Stomach (tissue), 9 donors: ENCODE results near the gene WFS1. TPM values are rescaled to one million over a fixed set of nuclear protein-coding genes. Genes with fewer than 3 reads are reported as not detected.

ENCODE experiments used
- DNase-seq, 2 donors: peaks; one replicate each; pipeline versions ENCODE4 v3.0.0 to v3.0.0-alpha.2; 2013 to 2019
- H3K27ac ChIP-seq, 5 donors: fragments of 200-600 bp in 4 of 5; sonication (generic) in 4 of 5; one replicate each; pipeline ENCODE4 v1.5.1; 2013 to 2019; ENCODE audit warnings: mild to moderate bottlenecking in 1 of 5, moderate library complexity in 1 of 5
- H3K27me3 ChIP-seq, 3 donors: fragments of 200-600 bp; sonication (generic); one replicate each; pipeline ENCODE4 v1.5.1; 2017 to 2019; ENCODE audit warnings: mixed run types in 1 of 3
- H3K36me3 ChIP-seq, 4 donors: fragments of 200-600 bp; sonication (generic); 1 replicate in 3 of 4; 2 replicates in 1 of 4; pipeline ENCODE4 v1.5.1; 2016 to 2019
- H3K4me1 ChIP-seq, 4 donors: fragments of 200-600 bp; sonication (generic); one replicate each; pipeline ENCODE4 v1.5.1; 2016 to 2019
- H3K4me3 ChIP-seq, 4 donors: fragments of 200-600 bp; sonication (generic) in 3 of 4; one replicate each; pipeline ENCODE4 v1.5.1; 2016 to 2019; ENCODE audit warnings: mild to moderate bottlenecking in 1 of 4
- H3K9me3 ChIP-seq, 4 donors: fragments of 200-600 bp; sonication (generic); one replicate each; pipeline ENCODE4 v1.5.1; 2016 to 2019
- EP300 ChIP-seq: sonication (generic); formaldehyde crosslinking; IDR thresholded peaks from one replicate; pipeline ENCODE4 v1.6.1; 2017; ENCODE audit warnings: antibody characterized with exemption
- POLR2A ChIP-seq, 4 donors: fragments of 450-650 bp; IDR thresholded peaks; one replicate each; pipeline ENCODE4 v1.6.1; 2016; ENCODE audit warnings: antibody characterized with exemption in 4 of 4, control low read depth in 2 of 4, mild to moderate bottlenecking in 1 of 4, moderate library complexity in 1 of 4
- POLR2AphosphoS5 ChIP-seq, 3 donors: sonication (generic); formaldehyde crosslinking; IDR thresholded peaks; one replicate each; pipeline ENCODE4 v1.6.1; 2016; ENCODE audit warnings: antibody characterized with exemption in 3 of 3
- WGBS, 5 donors: extraction: QIAGEN DNeasy Blood & Tissue Kit in 3 of 5; methylation state at CpG; one replicate each; pipeline versions ENCODE4 v1.1.5 to v1.1.7; 2013 to 2018; 5-methylcytosine and 5-hydroxymethylcytosine counted together
- intact Hi-C: fragments of 100-400 bp; cut with DNase I; formaldehyde crosslinking; loops from one replicate; pipeline ENCODE4 v1.15.1; 2023; ENCODE audit warnings: low total_unique reads
- polyA plus RNA-seq, 3 donors: library from polyadenylated mRNA; stranded (reverse); fragments of 200-250 nt; gene quantifications; one replicate each; pipeline ENCODE4 v1.2.3, GENCODE V29; 2013
- total RNA-seq, 5 donors: library from RNA; depleted of rRNA; stranded (reverse); fragments of >200 nt; gene quantifications; one replicate each; pipeline versions ENCODE4 v1.1.0 to v1.2.3, GENCODE V29; 2014 to 2016
- TF ChIP-seq, protein P1 (sequence below), 7 experiments: fragments of 450-650 bp in 4 of 7; fragments of 200-600 bp in 3 of 7; sonication (generic) in 3 of 7; IDR thresholded peaks; one replicate each; pipeline ENCODE4 v1.5.1; 2016 to 2019; ENCODE audit warnings: antibody characterized with exemption in 7 of 7, control low read depth in 2 of 7, mild to moderate bottlenecking in 1 of 7
- donor health status: healthy with polysubstance abuse.
- donor health status: Bipolar disorder and iron deficiency.
- donor health status: healthy.

WFS1 gene
- total and polyA plus RNA-seq, 8 donors = 4.1 to 60.7 (median 15.1) TPM

DNA sequence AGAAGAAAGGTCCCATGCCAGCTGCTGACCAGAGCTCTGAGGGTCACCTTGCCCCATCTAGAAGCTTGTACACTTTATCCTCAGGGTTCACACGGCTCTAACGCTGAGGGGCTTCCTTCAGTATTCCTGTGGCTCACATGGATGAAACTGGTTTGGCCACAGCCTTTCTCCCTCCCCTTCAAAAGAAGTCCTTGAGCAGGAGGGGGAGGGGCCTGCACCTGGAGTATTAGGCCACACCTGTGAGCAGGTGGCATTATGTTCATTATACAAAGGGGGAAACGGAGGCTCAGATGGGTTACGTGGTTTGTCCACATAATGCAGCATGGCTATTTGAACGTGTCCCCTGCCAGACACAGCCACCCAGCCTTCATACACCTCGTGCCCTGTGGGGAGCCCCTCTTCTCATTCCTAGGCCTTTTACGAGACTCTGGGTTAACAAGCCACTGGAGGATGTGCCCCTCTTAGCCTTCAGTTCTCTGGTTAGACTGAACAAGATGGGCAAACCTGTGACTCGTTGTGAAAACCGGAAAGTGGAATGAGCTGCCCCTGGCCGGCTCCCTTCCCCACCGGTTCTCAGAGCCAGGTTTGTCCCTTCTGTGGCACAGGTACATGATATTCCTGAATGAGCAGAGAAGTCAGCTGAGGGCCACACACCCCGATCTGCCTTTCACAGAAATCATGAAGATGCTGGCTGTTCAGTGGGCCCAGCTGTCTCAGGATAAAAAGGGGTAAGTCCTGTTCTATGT, 42.1 kb upstream of the WFS1 start:
- peak in 1 of 2 donors; percentile 17 for DNase-seq
- Histone ChIP-seq H3K4me3 (no peak overlapping the region), H3K27me3 (peaks cover 0 to 49% (median 10%) of the 10 kb centered on the region in 3 donors), H3K27ac (no peak overlapping the region), H3K4me1 (no peaks in the 10 kb centered on the region), H3K36me3 (no peaks in the 10 kb centered on the region), H3K9me3 (peaks cover 0 to 4% (median 2%) of the 10 kb centered on the region in 4 donors)
- WGBS, 5 donors = 65 to 75% (median 72%) methylated on average over 10 to 12 of the region's 12 CpGs
- intact Hi-C loops = no loop called here
- no peak for TF ChIP-seq POLR2AphosphoS5 (IDR thresholded peaks at IDR 0.05)
- no peak for TF ChIP-seq EP300
- no peak for TF ChIP-seq POLR2A (IDR thresholded peaks at IDR 0.05)
- TF ChIP-seq, protein P1, sequence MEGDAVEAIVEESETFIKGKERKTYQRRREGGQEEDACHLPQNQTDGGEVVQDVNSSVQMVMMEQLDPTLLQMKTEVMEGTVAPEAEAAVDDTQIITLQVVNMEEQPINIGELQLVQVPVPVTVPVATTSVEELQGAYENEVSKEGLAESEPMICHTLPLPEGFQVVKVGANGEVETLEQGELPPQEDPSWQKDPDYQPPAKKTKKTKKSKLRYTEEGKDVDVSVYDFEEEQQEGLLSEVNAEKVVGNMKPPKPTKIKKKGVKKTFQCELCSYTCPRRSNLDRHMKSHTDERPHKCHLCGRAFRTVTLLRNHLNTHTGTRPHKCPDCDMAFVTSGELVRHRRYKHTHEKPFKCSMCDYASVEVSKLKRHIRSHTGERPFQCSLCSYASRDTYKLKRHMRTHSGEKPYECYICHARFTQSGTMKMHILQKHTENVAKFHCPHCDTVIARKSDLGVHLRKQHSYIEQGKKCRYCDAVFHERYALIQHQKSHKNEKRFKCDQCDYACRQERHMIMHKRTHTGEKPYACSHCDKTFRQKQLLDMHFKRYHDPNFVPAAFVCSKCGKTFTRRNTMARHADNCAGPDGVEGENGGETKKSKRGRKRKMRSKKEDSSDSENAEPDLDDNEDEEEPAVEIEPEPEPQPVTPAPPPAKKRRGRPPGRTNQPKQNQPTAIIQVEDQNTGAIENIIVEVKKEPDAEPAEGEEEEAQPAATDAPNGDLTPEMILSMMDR (IDR thresholded peaks at IDR 0.05) = no peak

DNA sequence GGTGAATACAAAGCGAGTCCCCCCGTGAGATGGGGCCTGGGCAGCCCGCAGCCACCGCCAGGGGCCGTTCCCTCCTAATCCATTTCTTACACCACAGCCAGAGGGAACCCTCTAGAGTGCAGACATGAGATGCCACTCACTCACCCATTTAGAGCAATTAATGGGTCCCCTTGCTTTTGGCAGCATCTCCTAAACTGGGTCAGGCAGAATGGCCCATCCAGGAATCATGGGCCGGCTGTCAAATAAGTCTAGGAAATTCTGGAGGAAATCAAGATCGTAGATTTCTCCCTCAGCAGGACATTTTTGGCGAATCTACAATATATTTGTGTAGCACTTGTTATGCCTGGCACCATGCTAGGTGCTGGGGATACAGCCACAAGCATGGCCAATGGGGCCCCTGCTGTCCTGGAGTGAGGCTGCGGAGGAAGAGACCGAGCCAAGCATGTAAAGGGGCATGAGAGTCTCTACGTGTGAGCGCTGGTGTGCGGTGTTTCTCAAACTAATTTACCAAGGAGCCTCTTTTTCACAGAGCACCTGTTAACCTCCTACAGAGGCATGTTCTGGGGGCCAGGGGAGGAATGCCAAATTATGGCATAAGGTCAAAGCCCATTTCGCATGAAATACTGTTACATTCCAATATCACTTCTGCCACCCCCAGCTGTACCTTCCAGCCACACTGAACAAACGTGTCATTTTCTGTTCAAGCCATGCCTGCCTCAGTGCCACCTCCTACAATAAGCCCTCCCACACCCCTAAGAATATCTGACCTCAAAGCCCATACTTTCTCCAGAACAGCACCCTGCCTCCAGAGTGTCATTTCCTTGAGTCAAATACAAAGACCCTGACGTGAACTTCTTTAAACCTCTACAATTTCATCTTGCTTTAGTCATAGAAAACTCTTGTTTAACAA, 41.2 kb upstream of the WFS1 start:
- TF ChIP-seq, protein P1 (IDR thresholded peaks at IDR 0.05) = no peak
- TF ChIP-seq EP300 = no peak
- no peak for TF ChIP-seq POLR2A (IDR thresholded peaks at IDR 0.05)
- TF ChIP-seq POLR2AphosphoS5 (IDR thresholded peaks at IDR 0.05) = no peak
- WGBS, 5 donors = 67 to 82% (median 81%) methylated on average over 14 to 16 of the region's 16 CpGs
- DNase-seq = peak in 1 of 2 donors; percentile 8
- Histone ChIP-seq H3K36me3 (no peaks in the 10 kb centered on the region), H3K4me3 (no peak overlapping the region), H3K27me3 (peaks cover 0 to 41% (median 1%) of the 10 kb centered on the region in 3 donors), H3K9me3 (no peaks in the 10 kb centered on the region), H3K4me1 (no peaks in the 10 kb centered on the region), H3K27ac (no peak overlapping the region)
- intact Hi-C loops = no loop called here

DNA sequence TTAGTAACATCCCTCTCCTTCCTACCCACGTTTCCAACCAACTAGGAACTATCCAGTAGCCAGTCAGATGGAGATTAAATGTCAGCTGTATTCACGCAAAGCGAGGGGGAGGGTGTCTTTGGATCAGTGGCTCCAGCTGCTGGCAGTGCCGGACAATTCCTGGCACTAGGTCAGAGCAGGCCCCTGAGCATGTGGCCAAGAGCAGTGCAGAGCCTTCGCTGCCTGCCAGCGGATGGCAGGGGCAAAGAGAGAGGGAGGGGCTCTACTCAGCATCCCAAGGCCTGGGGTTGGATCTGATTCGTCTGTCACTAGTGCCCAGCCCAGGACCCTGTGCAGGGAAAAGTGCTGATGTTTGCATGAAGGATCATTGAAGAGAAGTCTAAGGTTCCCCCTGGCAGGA, 40.6 kb upstream of the WFS1 start:
- Histone ChIP-seq H3K27ac (no peak overlapping the region), H3K4me3 (no peak overlapping the region), H3K27me3 (peaks cover 0 to 35% (median 0%) of the 10 kb centered on the region in 3 donors), H3K9me3 (no peaks in the 10 kb centered on the region), H3K4me1 (no peaks in the 10 kb centered on the region), H3K36me3 (no peaks in the 10 kb centered on the region)
- 25 to 48% (median 40%) methylated on average over 7 of the region's 7 CpGs for WGBS, 5 donors
- TF ChIP-seq EP300 (no peak), POLR2AphosphoS5 (IDR thresholded peaks at IDR 0.05) (no peak), POLR2A (IDR thresholded peaks at IDR 0.05) (no peak)
- peak; percentile 24 to 63 for DNase-seq
- intact Hi-C loops = no loop called here

DNA sequence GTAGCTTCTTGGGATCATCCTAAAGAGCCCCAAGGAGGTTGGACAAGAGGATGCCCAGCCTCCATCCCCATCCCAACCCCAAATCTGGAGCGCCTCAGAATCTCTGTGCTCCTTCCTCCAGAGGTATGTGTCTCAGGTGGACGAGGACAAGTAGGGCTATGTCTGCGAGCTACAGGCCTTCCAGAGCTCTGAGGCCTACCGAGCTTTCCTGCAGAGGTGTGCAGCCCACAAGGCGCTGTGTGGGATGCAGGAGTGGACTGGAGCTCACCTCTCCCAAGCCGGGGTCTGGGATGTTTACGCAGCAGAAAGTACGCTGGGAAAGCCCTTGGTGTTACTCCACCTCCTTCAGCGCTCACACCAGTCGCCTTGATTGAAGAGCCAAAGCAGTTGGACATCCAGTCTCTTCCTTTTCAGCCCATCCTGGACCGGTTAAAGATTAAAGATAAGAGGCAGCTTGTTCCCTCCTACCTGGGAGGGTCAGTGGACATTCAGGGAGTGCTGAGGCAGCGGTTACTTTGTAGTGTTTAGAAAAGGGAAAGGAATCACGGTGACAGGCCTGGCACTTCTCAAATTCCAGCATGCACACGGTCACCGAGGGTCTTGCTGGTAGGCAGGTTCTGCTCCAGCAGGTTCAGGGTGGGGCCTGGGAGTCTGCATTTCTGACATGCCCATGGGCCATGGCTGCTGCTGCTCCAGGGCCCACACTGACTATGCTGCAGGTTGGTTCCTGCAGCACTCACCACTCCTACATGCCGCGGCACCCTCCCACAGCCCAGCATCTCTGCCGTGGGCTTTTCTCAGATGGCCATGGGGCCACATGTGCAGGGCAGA, 39.8 kb upstream of the WFS1 start:
- intact Hi-C loops = no loop called here
- H3K4me3 ChIP-seq = no peak overlapping the region
- DNase-seq = peak in 1 of 2 donors; percentile 11
- H3K36me3 ChIP-seq = no peaks in the 10 kb centered on the region
- 52 to 69% (median 63%) methylated on average over 15 to 18 of the region's 18 CpGs for WGBS, 5 donors
- no peaks in the 10 kb centered on the region for H3K9me3 ChIP-seq
- TF ChIP-seq POLR2AphosphoS5 (IDR thresholded peaks at IDR 0.05) = no peak
- no peak for TF ChIP-seq EP300
- no peak for TF ChIP-seq POLR2A (IDR thresholded peaks at IDR 0.05)
- TF ChIP-seq, protein P1 (IDR thresholded peaks at IDR 0.05) = no peak
- peaks cover 0 to 28% (median 0%) of the 10 kb centered on the region in 3 donors for H3K27me3 ChIP-seq
- H3K27ac ChIP-seq = no peak overlapping the region
- H3K4me1 ChIP-seq = no peaks in the 10 kb centered on the region
